ENCODE data around the gene ANAPC15.

DNA sequence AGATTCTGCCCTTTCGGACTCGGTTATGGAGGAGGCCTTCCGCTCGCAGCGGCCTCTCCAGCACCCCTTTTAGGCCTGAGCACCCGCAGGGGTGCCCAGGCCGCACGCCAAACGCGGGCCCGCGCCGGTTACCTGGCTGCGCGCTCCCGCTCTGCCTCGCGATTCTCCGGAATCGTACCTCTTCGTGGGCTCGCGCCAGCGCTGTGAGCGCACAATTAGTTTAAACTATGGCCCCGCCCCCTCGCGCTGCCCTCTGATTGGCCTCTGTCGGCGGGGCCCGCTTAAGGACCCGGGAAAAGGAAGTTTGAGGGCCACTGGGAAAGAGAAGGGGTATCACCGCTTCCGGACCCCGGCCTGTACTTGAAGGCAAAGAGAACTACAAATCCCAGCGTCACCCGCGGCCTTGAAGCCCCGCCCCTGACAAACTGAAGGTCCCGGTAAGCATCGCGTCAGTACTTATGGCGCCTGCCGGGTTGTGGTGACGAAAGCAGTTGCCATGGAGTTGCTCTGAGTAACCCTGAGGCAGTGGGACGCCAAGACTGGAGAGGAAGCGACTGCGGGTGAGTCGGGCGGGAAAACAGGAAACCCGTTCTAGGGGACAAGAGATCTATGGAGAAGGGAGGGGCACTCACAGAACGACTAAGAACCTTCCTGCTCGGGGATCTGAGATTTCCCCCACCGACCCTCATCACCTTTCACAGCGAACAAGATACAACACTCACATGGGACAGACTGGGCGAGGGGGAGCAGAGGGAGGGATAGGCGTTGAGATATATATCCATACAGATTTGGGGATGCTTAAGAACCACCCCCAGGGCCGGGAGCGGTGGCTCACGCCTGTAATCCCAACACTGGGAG is 31.9 kb downstream of the ANAPC15 start, which contains the start of the genes LRRC51 and NUMA1:
- peak in 2 of 3 experiments; percentile 16 to 96; a peak in 2 of 6 replicates for TF ChIP-seq ZBTB11 (CRISPR knock-in tag; IDR thresholded peaks at IDR 0.05)
- TF ChIP-seq USF2 (CRISPR knock-in tag; IDR thresholded peaks at IDR 0.05) = no peak
- TF ChIP-seq BCOR (IDR thresholded peaks at IDR 0.05) = no peak
- peak; percentile 93 for TF ChIP-seq MYBL2 (IDR thresholded peaks at IDR 0.05; ENCODE audit: low read depth)
- no peak for TF ChIP-seq MYBL2 (CRISPR knock-in tag; IDR thresholded peaks at IDR 0.05; ENCODE audit: borderline replicate concordance)
- no peak for TF ChIP-seq SREBF2 (CRISPR knock-in tag; IDR thresholded peaks at IDR 0.05)
- no peak for TF ChIP-seq CTCF (IDR thresholded peaks at IDR 0.05 in 2 of 3, conservative IDR thresholded peaks at IDR 0.05 in 1 of 3; ENCODE audit: insufficient read depth in 2 of 3, low read depth in 1 of 3, low read length in 3 of 3)
